Measurements from ENCODE around the gene NUP85.

Gene NUP85

GRCh38 chr17:75260641-75261335 is 55.3 kb downstream of the NUP85 start:
- Histone ChIP-seq H3K4me1 (ENCODE audit: control insufficient read depth in 1 of 2, insufficient read depth in 2 of 2, low read length in 2 of 2) (peaks cover 18 to 33% of the 10 kb centered on the region in 2 donors), H3K27ac (ENCODE audit: low read length) (peak overlapping the region; percentile 90), H3K9me3 (ENCODE audit: control insufficient read depth in 1 of 2, low read length in 2 of 2) (no peaks in the 10 kb centered on the region), H3K4me3 (ENCODE audit: low read depth in 1 of 2, low read length in 2 of 2) (peak overlapping the region; percentile 95 to 97), H3K36me3 (ENCODE audit: control insufficient read depth in 1 of 2, insufficient read depth in 2 of 2, low read length in 2 of 2) (peaks cover 9 to 17% of the 10 kb centered on the region in 2 donors), H3K27me3 (ENCODE audit: low read depth, low read length) (no peaks in the 10 kb centered on the region)

- Histone ChIP-seq H3K4me1 (ENCODE audit: control insufficient read depth in 1 of 2, insufficient read depth in 2 of 2, low read length in 2 of 2) (peaks cover 18 to 33% of the 10 kb centered on the region in 2 donors), H3K4me3 (ENCODE audit: low read depth in 1 of 2, low read length in 2 of 2) (peak within 1 kb of the TSS; percentile 95 to 97), H3K27ac (ENCODE audit: low read length) (peak within 1 kb of the TSS; percentile 90), H3K27me3 (ENCODE audit: low read depth, low read length) (no peaks in the 10 kb centered on the region), H3K9me3 (ENCODE audit: control insufficient read depth in 1 of 2, low read length in 2 of 2) (no peaks in the 10 kb centered on the region), H3K36me3 (ENCODE audit: control insufficient read depth in 1 of 2, insufficient read depth in 2 of 2, low read length in 2 of 2) (peaks cover 17 to 25% of the 10 kb centered on the region in 2 donors)
These were observed 56.0 kb downstream of the NUP85 start, which contains the start of the genes GGA3 and MRPS7 for GRCh38 chr17:75261336-75262111. GGA3 (minus strand) TSS chr17:75261606; CDS start chr17:75261587, 19 bp downstream. MRPS7 (plus strand) TSS chr17:75261879; CDS start chr17:75261901, 22 bp downstream.

- Histone ChIP-seq H3K4me3 (ENCODE audit: low read depth in 1 of 2, low read length in 2 of 2) (peak overlapping the region; percentile 95 to 97), H3K27ac (ENCODE audit: low read length) (peak overlapping the region; percentile 90), H3K27me3 (ENCODE audit: low read depth, low read length) (no peaks in the 10 kb centered on the region), H3K36me3 (ENCODE audit: control insufficient read depth in 1 of 2, insufficient read depth in 2 of 2, low read length in 2 of 2) (peaks cover 18 to 28% of the 10 kb centered on the region in 2 donors), H3K9me3 (ENCODE audit: control insufficient read depth in 1 of 2, low read length in 2 of 2) (no peaks in the 10 kb centered on the region), H3K4me1 (ENCODE audit: control insufficient read depth in 1 of 2, insufficient read depth in 2 of 2, low read length in 2 of 2) (peaks cover 18 to 33% of the 10 kb centered on the region in 2 donors)
These were observed 56.7 kb downstream of the NUP85 start for GRCh38 chr17:75262112-75262606.

- peak overlapping the region; percentile 95 to 97 for H3K4me3 ChIP-seq (ENCODE audit: low read depth in 1 of 2, low read length in 2 of 2)
- no peaks in the 10 kb centered on the region for H3K9me3 ChIP-seq (ENCODE audit: control insufficient read depth in 1 of 2, low read length in 2 of 2)
- peaks cover 18 to 28% of the 10 kb centered on the region in 2 donors for H3K36me3 ChIP-seq (ENCODE audit: control insufficient read depth in 1 of 2, insufficient read depth in 2 of 2, low read length in 2 of 2)
- H3K4me1 ChIP-seq (ENCODE audit: control insufficient read depth in 1 of 2, insufficient read depth in 2 of 2, low read length in 2 of 2): peaks cover 18 to 36% of the 10 kb centered on the region in 2 donors
- no peak overlapping the region for H3K27ac ChIP-seq (ENCODE audit: low read length)
- H3K27me3 ChIP-seq (ENCODE audit: low read depth, low read length): no peaks in the 10 kb centered on the region
These were observed 57.6 kb downstream of the NUP85 start for GRCh38 chr17:75263055-75263454.

- H3K36me3 ChIP-seq (ENCODE audit: control insufficient read depth in 1 of 2, insufficient read depth in 2 of 2, low read length in 2 of 2): peaks cover 18 to 28% of the 10 kb centered on the region in 2 donors
- H3K9me3 ChIP-seq (ENCODE audit: control insufficient read depth in 1 of 2, low read length in 2 of 2): no peaks in the 10 kb centered on the region
- no peak overlapping the region for H3K4me3 ChIP-seq (ENCODE audit: low read depth in 1 of 2, low read length in 2 of 2)
- H3K27ac ChIP-seq (ENCODE audit: low read length): no peak overlapping the region
- H3K4me1 ChIP-seq (ENCODE audit: control insufficient read depth in 1 of 2, insufficient read depth in 2 of 2, low read length in 2 of 2): peaks cover 12 to 25% of the 10 kb centered on the region in 2 donors
- H3K27me3 ChIP-seq (ENCODE audit: low read depth, low read length): no peaks in the 10 kb centered on the region
These were observed 60.3 kb downstream of the NUP85 start for GRCh38 chr17:75265614-75266315.

- Histone ChIP-seq H3K4me1 (ENCODE audit: control insufficient read depth in 1 of 2, insufficient read depth in 2 of 2, low read length in 2 of 2) (peaks cover 12 to 23% of the 10 kb centered on the region in 2 donors), H3K9me3 (ENCODE audit: control insufficient read depth in 1 of 2, low read length in 2 of 2) (no peaks in the 10 kb centered on the region), H3K27ac (ENCODE audit: low read length) (no peak overlapping the region), H3K27me3 (ENCODE audit: low read depth, low read length) (no peaks in the 10 kb centered on the region), H3K4me3 (ENCODE audit: low read depth in 1 of 2, low read length in 2 of 2) (no peak overlapping the region), H3K36me3 (ENCODE audit: control insufficient read depth in 1 of 2, insufficient read depth in 2 of 2, low read length in 2 of 2) (peaks cover 18 to 28% of the 10 kb centered on the region in 2 donors)
These were observed 61.1 kb downstream of the NUP85 start for GRCh38 chr17:75266316-75267152.

- Histone ChIP-seq H3K9me3 (ENCODE audit: control insufficient read depth in 1 of 2, low read length in 2 of 2) (no peaks in the 10 kb centered on the region), H3K36me3 (ENCODE audit: control insufficient read depth in 1 of 2, insufficient read depth in 2 of 2, low read length in 2 of 2) (peaks cover 18 to 28% of the 10 kb centered on the region in 2 donors), H3K4me3 (ENCODE audit: low read depth in 1 of 2, low read length in 2 of 2) (no peak overlapping the region), H3K27ac (ENCODE audit: low read length) (no peak overlapping the region), H3K27me3 (ENCODE audit: low read depth, low read length) (no peaks in the 10 kb centered on the region), H3K4me1 (ENCODE audit: control insufficient read depth in 1 of 2, insufficient read depth in 2 of 2, low read length in 2 of 2) (peaks cover 12 to 26% of the 10 kb centered on the region in 2 donors)
These were observed 61.6 kb downstream of the NUP85 start for GRCh38 chr17:75267153-75267410.

- Histone ChIP-seq H3K9me3 (ENCODE audit: control insufficient read depth in 1 of 2, low read length in 2 of 2) (no peaks in the 10 kb centered on the region), H3K27me3 (ENCODE audit: low read depth, low read length) (no peaks in the 10 kb centered on the region), H3K27ac (ENCODE audit: low read length) (no peak overlapping the region), H3K4me1 (ENCODE audit: control insufficient read depth in 1 of 2, insufficient read depth in 2 of 2, low read length in 2 of 2) (peaks cover 8 to 26% of the 10 kb centered on the region in 2 donors), H3K4me3 (ENCODE audit: low read depth in 1 of 2, low read length in 2 of 2) (no peak overlapping the region), H3K36me3 (ENCODE audit: control insufficient read depth in 1 of 2, insufficient read depth in 2 of 2, low read length in 2 of 2) (peaks cover 18 to 28% of the 10 kb centered on the region in 2 donors)
These were observed 62.1 kb downstream of the NUP85 start for GRCh38 chr17:75267411-75268232.

- Histone ChIP-seq H3K4me1 (ENCODE audit: control insufficient read depth in 1 of 2, insufficient read depth in 2 of 2, low read length in 2 of 2) (peaks cover 4 to 29% of the 10 kb centered on the region in 2 donors), H3K4me3 (ENCODE audit: low read depth in 1 of 2, low read length in 2 of 2) (peak overlapping the region; percentile 71 to 82), H3K27ac (ENCODE audit: low read length) (peak overlapping the region; percentile 54), H3K9me3 (ENCODE audit: control insufficient read depth in 1 of 2, low read length in 2 of 2) (no peaks in the 10 kb centered on the region), H3K36me3 (ENCODE audit: control insufficient read depth in 1 of 2, insufficient read depth in 2 of 2, low read length in 2 of 2) (peaks cover 13 to 15% of the 10 kb centered on the region in 2 donors), H3K27me3 (ENCODE audit: low read depth, low read length) (no peaks in the 10 kb centered on the region)
These were observed 64.4 kb downstream of the NUP85 start for GRCh38 chr17:75269844-75270217.

All from muscle layer of duodenum (tissue), 2 donors.